ENCODE measurements around the gene RAD51B.

The RAD51B gene

GRCh38 chr14:68612049-68612448 lies 792.5 kb downstream of the RAD51B start:
- H3K4me3 ChIP-seq (ENCODE audit: low read depth, low read length) = no peak overlapping the region
- in situ Hi-C loops (cut with HindIII; ENCODE audit: low sequenced_read_pairs) = no loop called here
- no peak for TF ChIP-seq CTCF (IDR thresholded peaks at IDR 0.05; ENCODE audit: low read depth, low read length)
- no peak for DNase-seq (ENCODE audit: low read depth, low spot score)

- in situ Hi-C loops (cut with HindIII; ENCODE audit: low sequenced_read_pairs) = no loop called here
- H3K4me3 ChIP-seq (ENCODE audit: low read depth, low read length) = no peak overlapping the region
- no peak for TF ChIP-seq CTCF (IDR thresholded peaks at IDR 0.05; ENCODE audit: low read depth, low read length)
- DNase-seq (ENCODE audit: low read depth, low spot score) = peak; percentile 63
These were observed 796.8 kb downstream of the RAD51B start for GRCh38 chr14:68616221-68616902.

GRCh38 chr14:68619790-68620574 lies 800.4 kb downstream of the RAD51B start:
- TF ChIP-seq CTCF (IDR thresholded peaks at IDR 0.05; ENCODE audit: low read depth, low read length) = no peak
- no peak overlapping the region for H3K4me3 ChIP-seq (ENCODE audit: low read depth, low read length)
- in situ Hi-C loops (cut with HindIII; ENCODE audit: low sequenced_read_pairs) = no loop called here
- DNase-seq (ENCODE audit: low read depth, low spot score) = no peak

GRCh38 chr14:68621400-68622365 lies 802.1 kb downstream of the RAD51B start:
- in situ Hi-C loops (cut with HindIII; ENCODE audit: low sequenced_read_pairs) = no loop called here
- peak; percentile 70 for DNase-seq (ENCODE audit: low read depth, low spot score)
- no peak overlapping the region for H3K4me3 ChIP-seq (ENCODE audit: low read depth, low read length)
- TF ChIP-seq CTCF (IDR thresholded peaks at IDR 0.05; ENCODE audit: low read depth, low read length) = no peak

- in situ Hi-C loops (cut with HindIII; ENCODE audit: low sequenced_read_pairs) = no loop called here
- H3K4me3 ChIP-seq (ENCODE audit: low read depth, low read length) = no peak overlapping the region
- TF ChIP-seq CTCF (IDR thresholded peaks at IDR 0.05; ENCODE audit: low read depth, low read length) = no peak
- no peak for DNase-seq (ENCODE audit: low read depth, low spot score)
These were observed 803.3 kb downstream of the RAD51B start for GRCh38 chr14:68622856-68623255.

GRCh38 chr14:68623307-68623706 lies 803.7 kb downstream of the RAD51B start:
- H3K4me3 ChIP-seq (ENCODE audit: low read depth, low read length) = no peak overlapping the region
- DNase-seq (ENCODE audit: low read depth, low spot score) = no peak
- in situ Hi-C loops (cut with HindIII; ENCODE audit: low sequenced_read_pairs) = no loop called here
- no peak for TF ChIP-seq CTCF (IDR thresholded peaks at IDR 0.05; ENCODE audit: low read depth, low read length)
